Measurements from ENCODE around the gene HOXA4. TPM values are rescaled to one million over a fixed set of nuclear protein-coding genes. Genes with fewer than 3 reads are reported as not detected.

The HOXA4 gene
- total and polyA plus RNA-seq, 2 donors (not counting 1 experiment from before 2014, with no cell fraction given) = 0.33 to 3.6 TPM

DNA sequence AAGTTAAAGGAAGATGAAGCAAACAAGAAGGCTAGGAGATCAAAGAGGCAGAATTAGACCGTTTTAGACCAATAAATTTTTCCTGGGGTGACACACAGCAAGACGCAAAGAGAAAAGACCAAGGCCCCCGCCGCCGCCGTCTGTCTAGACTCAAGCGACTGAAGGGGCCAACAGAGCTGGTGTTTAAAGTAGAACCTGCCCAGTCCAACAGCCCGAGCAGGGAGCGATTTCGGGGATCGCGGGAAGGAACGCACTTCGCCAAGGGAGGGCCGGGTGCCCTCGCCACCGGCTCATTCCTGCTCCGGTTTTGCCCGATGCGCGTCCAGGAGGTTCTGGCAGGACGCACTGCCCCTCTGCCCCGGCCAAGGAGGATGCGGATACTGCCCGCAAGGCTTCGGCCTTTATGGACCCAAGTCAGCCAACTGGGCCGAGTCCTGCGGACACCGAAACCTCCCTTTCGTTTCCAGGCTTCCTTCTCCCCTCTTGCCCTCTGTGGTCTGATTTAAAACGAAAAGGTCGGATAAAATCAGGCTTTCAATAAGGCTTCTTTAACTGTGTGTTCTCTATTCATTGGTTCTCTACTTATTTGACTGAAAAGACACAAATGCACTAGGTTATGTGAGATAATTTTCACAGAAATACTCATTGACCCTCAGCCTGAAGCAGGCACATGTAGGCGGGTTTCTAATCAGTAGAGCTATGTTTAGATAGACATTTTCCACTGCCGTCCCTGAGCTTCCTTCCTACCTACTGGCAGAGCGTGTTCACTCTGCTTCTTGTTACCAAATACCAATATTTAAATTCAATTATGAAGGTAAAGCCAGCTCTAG lies 28.1 kb upstream of the HOXA4 start:
- Histone ChIP-seq H3K4me2 (ENCODE audit: extremely low read depth, insufficient read depth, low read length) (no peak overlapping the region), H3K9me3 (ENCODE audit: control insufficient read depth, insufficient read depth, low read depth, low read length) (no peaks in the 10 kb centered on the region), H3K4me3 (replicated peaks in 1 of 4; ENCODE audit: control extremely low read depth in 1 of 4, insufficient read depth in 1 of 4, low read depth in 3 of 4, low read length in 4 of 4) (no peak overlapping the region), H3K27ac (ENCODE audit: insufficient read depth, low read length) (no peak overlapping the region), H3K36me3 (ENCODE audit: control insufficient read depth, insufficient read depth, low read length) (no peaks in the 10 kb centered on the region), H3K79me2 (ENCODE audit: control insufficient read depth, insufficient read depth, low read length) (no peaks in the 10 kb centered on the region), H3K4me1 (ENCODE audit: control insufficient read depth, extremely low read depth, insufficient read depth, low read length) (peaks cover 4% of the 10 kb centered on the region), H3K27me3 (ENCODE audit: control insufficient read depth, insufficient read depth, low read length) (peaks cover 4% of the 10 kb centered on the region), H2AFZ (ENCODE audit: low read length) (no peak overlapping the region), H3K9ac (ENCODE audit: insufficient read depth, low read length) (no peak overlapping the region), H4K20me1 (ENCODE audit: control insufficient read depth, extremely low read depth, insufficient read depth, low read length) (no peaks in the 10 kb centered on the region)
- no peak for DNase-seq (ENCODE audit: low read depth in 2 of 2)
- no peak for TF ChIP-seq EZH2 (IDR thresholded peaks at IDR 0.05; ENCODE audit: low read length, missing control alignments)
- TF ChIP-seq, protein P1, sequence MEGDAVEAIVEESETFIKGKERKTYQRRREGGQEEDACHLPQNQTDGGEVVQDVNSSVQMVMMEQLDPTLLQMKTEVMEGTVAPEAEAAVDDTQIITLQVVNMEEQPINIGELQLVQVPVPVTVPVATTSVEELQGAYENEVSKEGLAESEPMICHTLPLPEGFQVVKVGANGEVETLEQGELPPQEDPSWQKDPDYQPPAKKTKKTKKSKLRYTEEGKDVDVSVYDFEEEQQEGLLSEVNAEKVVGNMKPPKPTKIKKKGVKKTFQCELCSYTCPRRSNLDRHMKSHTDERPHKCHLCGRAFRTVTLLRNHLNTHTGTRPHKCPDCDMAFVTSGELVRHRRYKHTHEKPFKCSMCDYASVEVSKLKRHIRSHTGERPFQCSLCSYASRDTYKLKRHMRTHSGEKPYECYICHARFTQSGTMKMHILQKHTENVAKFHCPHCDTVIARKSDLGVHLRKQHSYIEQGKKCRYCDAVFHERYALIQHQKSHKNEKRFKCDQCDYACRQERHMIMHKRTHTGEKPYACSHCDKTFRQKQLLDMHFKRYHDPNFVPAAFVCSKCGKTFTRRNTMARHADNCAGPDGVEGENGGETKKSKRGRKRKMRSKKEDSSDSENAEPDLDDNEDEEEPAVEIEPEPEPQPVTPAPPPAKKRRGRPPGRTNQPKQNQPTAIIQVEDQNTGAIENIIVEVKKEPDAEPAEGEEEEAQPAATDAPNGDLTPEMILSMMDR (conservative IDR thresholded peaks at IDR 0.05 in 1 of 2, IDR thresholded peaks at IDR 0.05 in 1 of 2; ENCODE audit: low read depth in 1 of 2, low read length in 2 of 2) = no peak

DNA sequence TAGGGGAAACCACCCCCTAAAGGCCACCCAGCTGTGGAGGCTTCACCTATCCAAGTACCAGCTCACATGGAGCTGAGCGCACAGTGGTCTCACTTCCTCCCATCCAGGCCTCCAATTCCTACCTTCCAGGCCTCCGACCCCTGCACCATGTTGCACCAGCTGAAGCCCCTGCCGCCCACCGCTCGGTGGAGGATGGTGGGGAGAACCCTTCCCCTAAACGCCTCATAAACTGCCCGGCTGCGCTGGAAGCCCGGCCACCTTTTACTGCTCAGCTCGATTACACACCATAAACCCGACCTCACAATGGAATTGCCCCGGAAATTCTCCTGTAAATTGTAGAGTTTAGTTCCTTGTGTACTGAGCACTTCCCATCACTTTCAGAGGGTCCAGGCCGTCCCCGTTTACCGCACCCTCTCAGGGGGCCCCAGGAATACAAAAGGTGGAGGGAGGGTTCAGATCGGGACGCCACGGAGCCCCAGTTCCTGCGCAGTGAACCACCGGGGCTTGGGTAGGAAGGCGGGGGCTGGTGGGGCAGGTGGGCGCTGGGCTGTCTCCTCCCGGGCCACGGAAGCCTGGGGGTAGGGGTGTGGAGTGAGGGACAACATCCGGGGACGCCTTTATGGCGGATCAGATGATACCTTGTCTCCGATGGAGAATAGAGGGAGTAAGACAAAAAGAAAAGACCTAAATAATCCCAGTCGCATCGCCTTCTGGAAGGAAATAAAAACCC lies 27.3 kb upstream of the HOXA4 start:
- no peaks in the 10 kb centered on the region for H3K27me3 ChIP-seq (ENCODE audit: control insufficient read depth, insufficient read depth, low read length)
- H3K27ac ChIP-seq (ENCODE audit: insufficient read depth, low read length) = no peak overlapping the region
- no peak overlapping the region for H3K4me3 ChIP-seq (replicated peaks in 1 of 4; ENCODE audit: control extremely low read depth in 1 of 4, insufficient read depth in 1 of 4, low read depth in 3 of 4, low read length in 4 of 4)
- H2AFZ ChIP-seq (ENCODE audit: low read length) = no peak overlapping the region
- H3K4me1 ChIP-seq (ENCODE audit: control insufficient read depth, extremely low read depth, insufficient read depth, low read length) = peaks cover 4% of the 10 kb centered on the region
- H3K9me3 ChIP-seq (ENCODE audit: control insufficient read depth, insufficient read depth, low read depth, low read length) = no peaks in the 10 kb centered on the region
- TF ChIP-seq, protein P1 (conservative IDR thresholded peaks at IDR 0.05 in 1 of 2, IDR thresholded peaks at IDR 0.05 in 1 of 2; ENCODE audit: low read depth in 1 of 2, low read length in 2 of 2) = no peak
- no peak for TF ChIP-seq EZH2 (IDR thresholded peaks at IDR 0.05; ENCODE audit: low read length, missing control alignments)
- no peaks in the 10 kb centered on the region for H3K36me3 ChIP-seq (ENCODE audit: control insufficient read depth, insufficient read depth, low read length)
- no peak for DNase-seq (ENCODE audit: low read depth in 2 of 2)
- no peaks in the 10 kb centered on the region for H3K79me2 ChIP-seq (ENCODE audit: control insufficient read depth, insufficient read depth, low read length)
- no peak overlapping the region for H3K9ac ChIP-seq (ENCODE audit: insufficient read depth, low read length)
- H3K4me2 ChIP-seq (ENCODE audit: extremely low read depth, insufficient read depth, low read length) = no peak overlapping the region
- no peaks in the 10 kb centered on the region for H4K20me1 ChIP-seq (ENCODE audit: control insufficient read depth, extremely low read depth, insufficient read depth, low read length)

DNA sequence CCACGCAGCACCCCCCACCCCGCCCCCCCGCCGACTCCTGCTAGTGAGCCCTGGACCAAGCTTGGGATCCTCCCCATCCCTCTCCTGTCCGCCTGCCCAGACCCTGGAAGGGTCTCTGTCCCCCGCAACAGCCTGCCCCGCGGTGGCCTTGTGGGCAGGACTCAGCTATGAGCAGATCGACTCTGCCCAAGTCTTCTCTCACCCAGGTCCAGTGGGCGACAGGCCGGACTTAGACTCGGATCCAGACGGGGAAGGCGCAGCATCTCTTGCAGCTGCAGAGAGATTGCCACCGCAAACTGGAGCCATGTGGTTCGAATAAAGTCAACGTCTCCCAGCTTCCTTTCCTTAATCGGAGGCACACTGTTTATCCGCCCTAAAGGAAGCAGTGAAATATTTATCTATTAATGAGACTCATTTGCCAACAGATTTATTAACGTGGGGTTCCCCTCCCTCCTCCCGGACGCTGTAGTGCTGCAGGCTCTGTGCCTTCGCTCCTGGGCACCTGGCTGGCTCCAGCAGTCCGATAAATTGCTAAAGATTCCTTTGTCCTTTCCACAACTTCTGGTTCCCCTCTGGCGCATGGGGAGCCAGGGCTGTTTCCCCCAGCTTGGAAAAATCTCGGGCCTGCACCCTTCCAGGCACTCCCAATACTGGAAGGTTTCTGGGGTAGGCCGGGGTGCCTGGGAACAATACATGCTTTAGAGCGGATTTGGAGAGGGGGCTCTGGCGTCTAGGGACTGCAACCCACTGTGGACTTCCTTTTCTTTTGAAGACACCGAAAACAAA lies 26.6 kb upstream of the HOXA4 start:
- H3K4me1 ChIP-seq (ENCODE audit: control insufficient read depth, extremely low read depth, insufficient read depth, low read length) = peaks cover 4% of the 10 kb centered on the region
- H3K27ac ChIP-seq (ENCODE audit: insufficient read depth, low read length) = no peak overlapping the region
- no peaks in the 10 kb centered on the region for H4K20me1 ChIP-seq (ENCODE audit: control insufficient read depth, extremely low read depth, insufficient read depth, low read length)
- H3K4me3 ChIP-seq (replicated peaks in 1 of 4; ENCODE audit: control extremely low read depth in 1 of 4, insufficient read depth in 1 of 4, low read depth in 3 of 4, low read length in 4 of 4) = peak overlapping the region in 1 of 4 experiments; percentile 73
- H3K36me3 ChIP-seq (ENCODE audit: control insufficient read depth, insufficient read depth, low read length) = no peaks in the 10 kb centered on the region
- H3K4me2 ChIP-seq (ENCODE audit: extremely low read depth, insufficient read depth, low read length) = peak overlapping the region; percentile 85
- peak overlapping the region; percentile 60 for H2AFZ ChIP-seq (ENCODE audit: low read length)
- TF ChIP-seq, protein P1 (conservative IDR thresholded peaks at IDR 0.05 in 1 of 2, IDR thresholded peaks at IDR 0.05 in 1 of 2; ENCODE audit: low read depth in 1 of 2, low read length in 2 of 2) = no peak
- no peak for TF ChIP-seq EZH2 (IDR thresholded peaks at IDR 0.05; ENCODE audit: low read length, missing control alignments)
- DNase-seq (ENCODE audit: low read depth in 2 of 2) = no peak
- no peaks in the 10 kb centered on the region for H3K9me3 ChIP-seq (ENCODE audit: control insufficient read depth, insufficient read depth, low read depth, low read length)
- peaks cover 1% of the 10 kb centered on the region for H3K79me2 ChIP-seq (ENCODE audit: control insufficient read depth, insufficient read depth, low read length)
- H3K9ac ChIP-seq (ENCODE audit: insufficient read depth, low read length) = no peak overlapping the region
- no peaks in the 10 kb centered on the region for H3K27me3 ChIP-seq (ENCODE audit: control insufficient read depth, insufficient read depth, low read length)

All from fibroblast of lung (primary cell).